ENCODE measurements around the gene SLC9A3.

Gene SLC9A3

DNA sequence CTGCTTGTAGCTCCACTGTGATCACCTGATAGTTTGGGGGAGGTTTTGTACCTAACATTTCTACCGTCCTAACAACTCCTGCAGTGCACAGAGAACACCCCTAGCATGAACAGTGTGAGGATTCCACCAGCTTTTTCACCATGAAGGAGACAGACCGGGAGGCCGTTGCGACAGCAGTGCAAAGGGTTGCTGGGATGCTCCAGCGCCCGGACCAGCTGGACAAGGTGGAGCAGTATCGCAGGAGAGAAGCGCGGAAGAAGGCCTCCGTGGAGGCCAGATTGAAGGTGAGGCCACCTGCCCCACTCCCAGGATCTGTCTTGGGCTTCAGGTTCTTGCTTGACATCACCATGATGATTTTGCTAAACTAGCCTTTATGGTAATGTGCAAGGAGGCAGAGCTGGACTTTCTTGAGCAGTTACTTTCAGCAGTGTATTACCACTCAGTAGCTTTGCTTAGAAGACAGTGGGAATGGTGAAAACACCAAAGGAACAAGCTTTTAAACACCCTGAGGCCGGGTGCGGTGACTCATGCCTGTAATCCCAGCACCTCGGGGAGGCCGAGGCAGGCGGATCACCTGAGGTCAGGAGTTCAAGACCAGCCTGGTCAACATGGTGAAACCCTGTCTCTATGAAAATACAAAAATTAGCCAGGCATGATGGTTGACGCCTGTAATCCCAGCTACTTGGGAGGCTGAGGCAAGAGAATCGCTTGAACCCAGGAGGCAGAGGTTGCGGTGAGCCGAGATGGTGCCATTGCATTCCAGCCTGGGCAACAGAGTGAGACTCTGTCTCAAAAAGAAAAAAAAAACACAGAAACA, 78.0 kb downstream of the SLC9A3 start:
- H3K27ac ChIP-seq, result no peak overlapping the region

DNA sequence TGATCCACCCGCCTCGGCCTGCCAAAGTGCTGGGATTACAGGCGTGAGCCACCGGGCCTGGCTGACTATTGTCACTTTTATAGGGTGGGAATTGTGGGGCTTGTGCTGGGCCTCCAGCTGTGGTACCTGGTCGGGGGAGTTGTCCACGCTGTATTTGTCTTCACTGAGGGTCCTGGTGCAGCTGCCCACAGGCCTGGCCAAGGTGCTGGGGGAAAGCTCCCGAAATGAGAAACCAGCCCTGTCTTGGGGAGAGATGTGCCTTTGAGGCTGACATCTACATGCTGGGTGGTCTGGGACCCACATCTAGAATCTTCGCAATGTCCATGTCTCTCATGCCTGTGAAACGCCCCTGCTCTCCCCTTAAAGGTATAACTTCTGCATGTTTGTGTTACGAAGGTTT, 78.7 kb downstream of the SLC9A3 start:
- TF ChIP-seq, protein P1, sequence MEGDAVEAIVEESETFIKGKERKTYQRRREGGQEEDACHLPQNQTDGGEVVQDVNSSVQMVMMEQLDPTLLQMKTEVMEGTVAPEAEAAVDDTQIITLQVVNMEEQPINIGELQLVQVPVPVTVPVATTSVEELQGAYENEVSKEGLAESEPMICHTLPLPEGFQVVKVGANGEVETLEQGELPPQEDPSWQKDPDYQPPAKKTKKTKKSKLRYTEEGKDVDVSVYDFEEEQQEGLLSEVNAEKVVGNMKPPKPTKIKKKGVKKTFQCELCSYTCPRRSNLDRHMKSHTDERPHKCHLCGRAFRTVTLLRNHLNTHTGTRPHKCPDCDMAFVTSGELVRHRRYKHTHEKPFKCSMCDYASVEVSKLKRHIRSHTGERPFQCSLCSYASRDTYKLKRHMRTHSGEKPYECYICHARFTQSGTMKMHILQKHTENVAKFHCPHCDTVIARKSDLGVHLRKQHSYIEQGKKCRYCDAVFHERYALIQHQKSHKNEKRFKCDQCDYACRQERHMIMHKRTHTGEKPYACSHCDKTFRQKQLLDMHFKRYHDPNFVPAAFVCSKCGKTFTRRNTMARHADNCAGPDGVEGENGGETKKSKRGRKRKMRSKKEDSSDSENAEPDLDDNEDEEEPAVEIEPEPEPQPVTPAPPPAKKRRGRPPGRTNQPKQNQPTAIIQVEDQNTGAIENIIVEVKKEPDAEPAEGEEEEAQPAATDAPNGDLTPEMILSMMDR (conservative IDR thresholded peaks at IDR 0.05), result no peak
- no peak overlapping the region for H3K27ac ChIP-seq

More for the DNA sequence above, 78.0 kb downstream of the SLC9A3 start:
- TF ChIP-seq, protein P1 (conservative IDR thresholded peaks at IDR 0.05), result no peak

DNA sequence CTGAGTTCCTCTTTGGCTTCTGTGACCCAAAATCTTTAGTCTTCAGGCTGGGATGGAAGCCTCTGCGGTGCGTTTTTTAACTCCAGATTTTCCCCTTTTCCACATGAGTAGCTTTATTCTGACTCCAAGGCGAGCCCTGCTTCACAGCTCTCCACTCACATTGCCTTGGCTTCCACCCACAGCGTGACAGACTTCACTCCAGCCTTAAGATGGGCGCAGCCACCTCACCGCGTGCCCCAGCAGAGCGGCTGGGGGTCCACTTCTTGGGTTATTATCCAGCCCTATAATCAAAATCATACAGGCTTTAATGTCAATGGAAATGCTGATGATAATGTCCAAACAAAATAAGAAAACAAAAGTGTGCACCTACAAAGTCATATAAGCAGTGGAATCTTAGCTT, 80.0 kb downstream of the SLC9A3 start:
- TF ChIP-seq, protein P1 (conservative IDR thresholded peaks at IDR 0.05), result no peak
- H3K27ac ChIP-seq, result peak overlapping the region; percentile 83; the same call in 1 of the 2 replicates

DNA sequence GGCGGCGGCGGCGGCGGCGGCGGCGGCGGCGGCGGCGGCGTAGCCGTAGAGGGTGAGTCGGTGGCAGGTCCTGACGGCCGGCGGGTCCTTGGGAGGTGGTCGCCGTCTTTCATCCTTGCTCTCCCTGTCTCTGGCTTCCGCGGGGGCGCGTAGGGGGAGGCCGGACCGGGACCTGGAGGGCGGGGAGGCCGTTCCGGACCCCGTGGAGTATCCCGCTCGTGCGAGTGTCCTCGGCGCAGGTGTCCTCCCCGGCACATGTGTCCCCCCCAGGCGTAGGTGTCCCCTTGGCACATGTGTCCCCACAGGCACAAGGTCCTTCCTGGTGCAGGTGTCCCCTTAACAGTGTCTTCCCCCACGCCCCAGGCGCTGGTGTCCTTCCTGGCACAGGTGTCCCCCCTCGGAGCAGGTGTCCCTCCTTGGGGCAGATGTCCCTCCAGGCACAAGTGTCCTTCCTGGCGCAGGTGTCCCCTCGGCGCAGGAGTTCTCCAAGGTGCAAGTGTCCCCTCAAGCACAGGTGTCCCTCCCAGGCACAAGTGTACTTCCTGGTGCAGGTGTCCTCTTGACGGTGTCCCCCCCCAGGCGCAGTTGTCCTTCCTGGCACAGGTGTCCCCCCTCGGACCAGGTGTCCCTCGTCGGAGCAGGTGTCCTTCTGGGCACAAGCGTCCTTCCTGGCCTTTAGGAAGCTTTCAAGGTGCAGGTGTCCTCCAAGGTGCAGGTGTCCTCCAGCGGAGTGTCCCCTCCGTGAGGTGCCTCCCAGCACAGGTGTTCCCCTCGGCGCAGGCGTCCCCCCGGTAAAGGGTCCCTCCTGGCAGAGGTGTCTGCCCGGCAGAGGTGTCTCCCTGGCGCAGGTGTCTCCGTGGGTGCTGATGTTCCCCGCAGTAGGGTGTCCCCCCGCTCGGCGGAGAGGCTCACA, 80.8 kb downstream of the SLC9A3 start:
- H3K27ac ChIP-seq, result peak overlapping the region; percentile 83
- TF ChIP-seq, protein P1 (conservative IDR thresholded peaks at IDR 0.05), result no peak

DNA sequence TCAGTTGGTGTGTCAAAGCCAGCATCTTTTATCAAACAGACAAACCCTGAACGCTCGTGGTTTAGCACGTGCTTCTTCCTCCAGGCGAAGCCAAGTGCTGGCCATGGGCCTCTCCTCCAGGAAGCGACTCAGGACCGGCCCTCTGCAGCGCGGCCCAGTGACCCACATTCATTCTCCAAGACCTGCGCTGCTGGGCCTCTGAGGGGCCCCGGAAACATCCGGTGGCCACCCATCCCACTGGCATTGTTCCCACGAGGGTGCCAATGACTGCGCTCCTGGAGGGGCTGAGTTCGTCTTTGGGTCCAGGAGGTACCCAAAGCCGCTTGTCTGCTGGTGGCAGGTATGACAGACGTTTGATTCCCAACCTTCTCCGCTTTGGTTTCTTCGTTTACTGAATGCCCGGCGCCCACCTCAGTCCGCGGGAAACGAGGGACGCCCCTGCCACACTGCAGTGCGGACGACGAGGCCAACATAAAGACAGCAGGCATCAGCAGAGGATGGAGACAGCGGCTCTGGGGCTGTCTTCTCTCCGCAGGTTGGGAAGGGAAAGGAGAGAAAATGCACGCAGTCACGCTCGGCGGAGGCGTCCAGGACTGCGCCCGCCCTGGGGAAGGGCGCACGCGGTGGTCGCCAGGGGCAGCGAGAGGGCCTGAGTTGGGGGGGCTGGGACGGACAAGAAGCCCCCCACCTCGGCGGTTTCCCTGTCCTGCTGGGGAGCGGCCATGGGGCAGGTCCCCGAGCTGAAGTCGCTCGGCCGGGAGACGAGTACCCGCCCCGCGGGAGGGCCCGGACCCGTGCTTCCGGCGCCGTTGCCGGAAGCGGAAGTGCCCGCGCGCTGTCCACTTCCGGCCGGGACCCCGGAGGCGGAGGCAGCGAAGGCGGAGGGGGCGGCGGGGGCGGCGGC, 81.7 kb downstream of the SLC9A3 start, which contains the start of gene EXOC3:
TSS of gene EXOC3 (plus strand) at position 842 of the 904 bp plus-strand sequence. CDS start 3,030 bp downstream, outside the sequence.
- TF ChIP-seq, protein P1 (conservative IDR thresholded peaks at IDR 0.05), result no peak
- H3K27ac ChIP-seq, result peak within 1 kb of the TSS; percentile 83

DNA sequence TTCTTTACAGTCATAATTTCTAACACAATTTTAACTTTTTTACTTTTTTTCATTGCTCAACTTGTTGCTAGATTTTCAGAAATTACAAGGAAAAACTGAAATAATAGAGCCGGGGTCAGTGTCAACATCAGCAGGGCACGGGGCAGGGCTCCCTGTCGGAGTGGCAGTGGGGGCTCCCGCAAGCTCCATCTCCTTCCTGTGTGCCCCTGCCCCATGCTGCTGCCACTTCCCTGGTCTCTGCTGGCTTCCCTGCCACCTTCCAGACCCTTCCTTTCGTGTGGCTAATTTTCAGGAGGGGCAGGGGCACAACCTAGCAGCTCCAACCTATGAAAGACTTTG, 82.3 kb downstream of the SLC9A3 start:
- TF ChIP-seq, protein P1 (conservative IDR thresholded peaks at IDR 0.05), result no peak
- peak overlapping the region; percentile 83 for H3K27ac ChIP-seq

Measured in VCaP (cell line).